ENCODE measurements around the gene SLC16A3.

- TF ChIP-seq CTCF (IDR thresholded peaks at IDR 0.05) (no peak), POLR2A (IDR thresholded peaks at IDR 0.05) (no peak)
Measured at GRCh38 chr17:82247856-82248671, 19.2 kb downstream of the SLC16A3 start.

Data from heart left ventricle (tissue), 13 donors.